T-helper 1 cell treated with Interleukin-12 subunit alpha and Interleukin-12 subunit beta and Interleukin-4 antibody, amounts not matched to agents 30 μg/mL and 1 μg/mL, for 36 hours (primary cell): ENCODE data around the gene RPL22L1.
"Not testable (repeated sequence)": the region's sequence is repeated elsewhere in the genome, so short reads cannot be mapped to it uniquely, and the experiment has no call there.

Source experiments
- H3K27ac Mint-ChIP-seq: one replicate; pipeline ENCODE4 v1.8.0; 2021; ENCODE audit warnings: mild to moderate bottlenecking, mixed read lengths
- H3K27me3 Mint-ChIP-seq: one replicate; pipeline ENCODE4 v1.8.0; 2021; ENCODE audit warnings: low read depth, mixed read lengths
- H3K36me3 Mint-ChIP-seq: one replicate; pipeline ENCODE4 v1.8.0; 2021; ENCODE audit warnings: low read depth, mixed read lengths
- H3K4me1 Mint-ChIP-seq: one replicate; pipeline ENCODE4 v1.8.0; 2021; ENCODE audit warnings: low read depth, mixed read lengths
- H3K4me3 Mint-ChIP-seq: one replicate; pipeline ENCODE4 v1.8.0; 2021; ENCODE audit warnings: mild to moderate bottlenecking, moderate library complexity, mixed read lengths
- H3K9me3 Mint-ChIP-seq: one replicate; pipeline ENCODE4 v1.8.0; 2021; ENCODE audit warnings: mixed read lengths

Gene RPL22L1

GRCh38 chr3:170829546-170830272 lies 40.3 kb downstream of the RPL22L1 start:
- no peaks in the 10 kb centered on the region for H3K9me3 Mint-ChIP-seq
- peaks cover 55% of the 10 kb centered on the region for H3K27me3 Mint-ChIP-seq
- H3K36me3 Mint-ChIP-seq = no peaks in the 10 kb centered on the region
- peak overlapping the region; percentile 35 for H3K27ac Mint-ChIP-seq
- peaks cover 7% of the 10 kb centered on the region for H3K4me1 Mint-ChIP-seq
- no peak overlapping the region for H3K4me3 Mint-ChIP-seq

GRCh38 chr3:170826047-170826446 lies 43.9 kb downstream of the RPL22L1 start:
- Mint-ChIP-seq H3K4me3 (no peak overlapping the region), H3K27ac (no peak overlapping the region), H3K27me3 (peaks cover 35% of the 10 kb centered on the region), H3K36me3 (no peaks in the 10 kb centered on the region), H3K9me3 (no peaks in the 10 kb centered on the region), H3K4me1 (peaks cover 7% of the 10 kb centered on the region)

- peaks cover 24% of the 10 kb centered on the region for H3K27me3 Mint-ChIP-seq
- not testable (repeated sequence) for H3K36me3 Mint-ChIP-seq, H3K27ac Mint-ChIP-seq, H3K4me1 Mint-ChIP-seq, H3K9me3 Mint-ChIP-seq, H3K4me3 Mint-ChIP-seq
Measured at GRCh38 chr3:170823562-170823961, 46.4 kb downstream of the RPL22L1 start.

DNA sequence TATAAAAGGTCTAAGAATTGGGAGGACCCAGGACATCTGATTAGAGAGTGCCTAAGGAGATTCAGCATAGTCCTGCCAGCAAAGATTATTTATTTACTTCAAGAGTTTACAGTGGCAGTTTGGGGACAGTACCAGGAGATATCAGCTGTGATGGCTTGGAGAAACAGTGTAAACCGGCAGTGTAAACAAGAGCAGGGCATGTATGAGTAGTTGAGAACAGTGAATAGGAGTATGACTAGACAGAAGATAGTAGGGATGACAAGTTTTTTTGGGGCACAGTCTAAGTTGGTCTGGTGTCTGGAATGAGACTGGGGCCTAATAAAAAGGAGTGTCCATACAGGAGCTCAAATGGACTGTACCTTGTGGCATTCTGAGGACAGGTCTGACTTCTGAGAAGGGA lies 51.7 kb downstream of the RPL22L1 start:
- H3K9me3 Mint-ChIP-seq, H3K4me3 Mint-ChIP-seq, H3K27ac Mint-ChIP-seq, H3K4me1 Mint-ChIP-seq, H3K36me3 Mint-ChIP-seq: not testable (repeated sequence)
- H3K27me3 Mint-ChIP-seq = peaks cover 20% of the 10 kb centered on the region

DNA sequence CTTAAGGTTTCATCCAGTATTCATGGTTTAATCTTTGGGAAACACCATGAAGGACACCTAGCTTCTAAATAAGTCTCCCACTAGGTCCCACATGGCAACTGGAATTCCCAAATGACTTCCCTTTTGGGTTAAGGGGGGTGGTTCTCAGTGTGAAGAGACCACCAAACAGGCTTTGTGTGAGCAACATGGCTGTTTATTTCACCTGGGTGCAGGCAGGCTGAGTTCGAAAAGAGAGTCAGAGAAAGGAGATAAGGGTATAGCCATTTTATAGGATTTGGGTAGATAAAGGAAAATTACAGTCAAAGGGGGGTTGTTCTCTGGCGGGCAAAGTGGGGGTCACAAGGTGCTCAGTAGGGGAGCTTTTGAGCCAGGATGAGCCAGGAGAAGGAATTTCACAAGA lies 52.5 kb downstream of the RPL22L1 start:
- H3K9me3 Mint-ChIP-seq = not testable (repeated sequence)

GRCh38 chr3:170816841-170817240 lies 53.2 kb downstream of the RPL22L1 start:
- peaks cover 14% of the 10 kb centered on the region for H3K27me3 Mint-ChIP-seq
- H3K36me3 Mint-ChIP-seq = no peaks in the 10 kb centered on the region
- no peak overlapping the region for H3K4me3 Mint-ChIP-seq
- H3K4me1 Mint-ChIP-seq = peaks cover 2% of the 10 kb centered on the region
- no peaks in the 10 kb centered on the region for H3K9me3 Mint-ChIP-seq
- no peak overlapping the region for H3K27ac Mint-ChIP-seq

More for the DNA sequence above, 52.5 kb downstream of the RPL22L1 start:
- H3K4me1 Mint-ChIP-seq, H3K27ac Mint-ChIP-seq, H3K4me3 Mint-ChIP-seq, H3K36me3 Mint-ChIP-seq: not testable (repeated sequence)
- H3K27me3 Mint-ChIP-seq = peaks cover 15% of the 10 kb centered on the region

- H3K4me1 Mint-ChIP-seq = peaks cover 3% of the 10 kb centered on the region
- H3K27me3 Mint-ChIP-seq = peaks cover 14% of the 10 kb centered on the region
- H3K4me3 Mint-ChIP-seq = no peak overlapping the region
- H3K9me3 Mint-ChIP-seq = no peaks in the 10 kb centered on the region
- no peak overlapping the region for H3K27ac Mint-ChIP-seq
- H3K36me3 Mint-ChIP-seq = no peaks in the 10 kb centered on the region
Measured at GRCh38 chr3:170816341-170816740, 53.7 kb downstream of the RPL22L1 start.

DNA sequence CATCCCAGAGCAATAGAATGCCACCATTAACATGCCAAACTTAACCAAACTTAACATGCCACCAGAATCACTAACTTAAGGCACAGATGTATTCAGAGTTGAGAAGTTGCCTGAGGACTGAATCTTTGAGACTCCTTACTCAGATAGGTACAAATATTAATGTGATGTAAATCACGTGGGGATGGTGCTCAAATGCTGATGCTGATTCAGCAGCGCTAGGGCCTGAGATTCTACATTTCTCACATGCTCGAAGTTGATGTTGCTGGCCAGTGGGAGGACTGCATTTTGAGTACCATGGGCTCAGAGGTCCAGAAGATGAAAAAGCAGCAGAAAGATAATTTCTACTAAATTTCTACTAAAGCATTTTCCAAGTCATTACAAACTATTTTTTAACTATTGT lies 54.1 kb downstream of the RPL22L1 start:
- no peak overlapping the region for H3K27ac Mint-ChIP-seq
- H3K36me3 Mint-ChIP-seq = no peaks in the 10 kb centered on the region
- H3K9me3 Mint-ChIP-seq = no peaks in the 10 kb centered on the region
- no peak overlapping the region for H3K4me3 Mint-ChIP-seq
- H3K27me3 Mint-ChIP-seq = peaks cover 14% of the 10 kb centered on the region
- peaks cover 3% of the 10 kb centered on the region for H3K4me1 Mint-ChIP-seq

DNA sequence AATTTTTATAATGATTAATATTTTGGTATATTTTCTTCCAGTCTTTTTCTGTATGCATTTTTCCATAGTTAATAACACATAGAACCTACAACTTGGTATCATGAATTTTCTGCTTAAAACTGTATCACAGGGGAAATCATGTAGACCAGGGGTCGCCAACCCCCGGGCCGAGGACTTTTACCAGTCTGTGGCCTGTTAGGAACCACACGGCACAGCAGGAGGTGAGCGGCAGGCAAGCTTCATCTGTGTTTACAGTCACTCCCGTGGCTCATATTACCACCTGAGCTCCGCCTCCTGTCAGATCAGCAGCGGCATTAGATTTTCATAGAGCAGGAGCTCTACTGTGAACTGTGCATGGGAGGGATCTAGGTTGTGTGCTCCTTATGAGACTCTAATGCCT lies 54.7 kb downstream of the RPL22L1 start:
- Mint-ChIP-seq H3K9me3 (no peaks in the 10 kb centered on the region), H3K36me3 (no peaks in the 10 kb centered on the region), H3K27me3 (peaks cover 14% of the 10 kb centered on the region), H3K4me3 (no peak overlapping the region), H3K4me1 (peaks cover 3% of the 10 kb centered on the region), H3K27ac (no peak overlapping the region)
